Omental fat pad (tissue), 4 donors: Measurements from ENCODE around the gene SFXN5. TPM values are rescaled to one million over a fixed set of nuclear protein-coding genes. Genes with fewer than 3 reads are reported as not detected.

Experiments used
- ATAC-seq: fragments of 150-250 bp; one replicate; pipeline ENCODE4 v1.9.1; 2016; ENCODE audit warnings: mild to moderate bottlenecking, moderate library complexity; ENCODE audit not compliant: low FRiP score
- DNase-seq: peaks from one replicate; pipeline ENCODE4 v3.0.0-alpha.2; 2019; ENCODE audit warnings: low spot score
- total RNA-seq, 4 donors: library from RNA; depleted of rRNA; stranded (reverse); fragments of >200 nt; gene quantifications; one replicate each; pipeline ENCODE4 v1.1.0, GENCODE V29; 2016
- TF ChIP-seq, protein P1 (sequence below), 3 donors: fragments of 450-650 bp; IDR thresholded peaks; one replicate each; pipeline ENCODE4 v1.5.1; 2016 to 2017; ENCODE audit warnings: antibody characterized with exemption in 3 of 3, mild to moderate bottlenecking in 3 of 3, moderate library complexity in 2 of 3

SFXN5 gene
- total RNA-seq, 4 donors from 2014 or later = 5.1 to 15.6 (median 9.4) TPM

DNA sequence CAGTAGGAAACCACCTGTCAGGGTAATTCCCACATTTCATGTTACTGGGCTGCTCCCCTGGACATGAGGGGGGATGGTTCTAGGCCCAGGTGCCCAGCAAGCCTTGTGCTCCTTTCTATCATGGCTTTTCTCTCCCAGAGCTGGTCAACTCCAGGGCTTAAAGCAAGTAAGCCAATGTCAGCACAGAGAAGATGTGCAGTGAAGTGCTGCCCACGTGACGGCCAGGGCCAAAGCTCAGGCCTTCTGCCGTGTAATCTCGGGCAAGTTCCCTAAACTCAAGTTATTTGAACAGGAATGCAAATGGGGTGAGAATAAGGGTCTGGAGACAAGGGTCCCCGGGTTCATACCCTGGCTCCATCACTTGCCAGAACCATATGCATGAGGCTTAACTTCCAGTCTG lies 16.5 kb downstream of the SFXN5 start:
- TF ChIP-seq, protein P1, sequence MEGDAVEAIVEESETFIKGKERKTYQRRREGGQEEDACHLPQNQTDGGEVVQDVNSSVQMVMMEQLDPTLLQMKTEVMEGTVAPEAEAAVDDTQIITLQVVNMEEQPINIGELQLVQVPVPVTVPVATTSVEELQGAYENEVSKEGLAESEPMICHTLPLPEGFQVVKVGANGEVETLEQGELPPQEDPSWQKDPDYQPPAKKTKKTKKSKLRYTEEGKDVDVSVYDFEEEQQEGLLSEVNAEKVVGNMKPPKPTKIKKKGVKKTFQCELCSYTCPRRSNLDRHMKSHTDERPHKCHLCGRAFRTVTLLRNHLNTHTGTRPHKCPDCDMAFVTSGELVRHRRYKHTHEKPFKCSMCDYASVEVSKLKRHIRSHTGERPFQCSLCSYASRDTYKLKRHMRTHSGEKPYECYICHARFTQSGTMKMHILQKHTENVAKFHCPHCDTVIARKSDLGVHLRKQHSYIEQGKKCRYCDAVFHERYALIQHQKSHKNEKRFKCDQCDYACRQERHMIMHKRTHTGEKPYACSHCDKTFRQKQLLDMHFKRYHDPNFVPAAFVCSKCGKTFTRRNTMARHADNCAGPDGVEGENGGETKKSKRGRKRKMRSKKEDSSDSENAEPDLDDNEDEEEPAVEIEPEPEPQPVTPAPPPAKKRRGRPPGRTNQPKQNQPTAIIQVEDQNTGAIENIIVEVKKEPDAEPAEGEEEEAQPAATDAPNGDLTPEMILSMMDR (IDR thresholded peaks at IDR 0.05) = no peak
- DNase-seq (no peak), ATAC-seq (no peak)

DNA sequence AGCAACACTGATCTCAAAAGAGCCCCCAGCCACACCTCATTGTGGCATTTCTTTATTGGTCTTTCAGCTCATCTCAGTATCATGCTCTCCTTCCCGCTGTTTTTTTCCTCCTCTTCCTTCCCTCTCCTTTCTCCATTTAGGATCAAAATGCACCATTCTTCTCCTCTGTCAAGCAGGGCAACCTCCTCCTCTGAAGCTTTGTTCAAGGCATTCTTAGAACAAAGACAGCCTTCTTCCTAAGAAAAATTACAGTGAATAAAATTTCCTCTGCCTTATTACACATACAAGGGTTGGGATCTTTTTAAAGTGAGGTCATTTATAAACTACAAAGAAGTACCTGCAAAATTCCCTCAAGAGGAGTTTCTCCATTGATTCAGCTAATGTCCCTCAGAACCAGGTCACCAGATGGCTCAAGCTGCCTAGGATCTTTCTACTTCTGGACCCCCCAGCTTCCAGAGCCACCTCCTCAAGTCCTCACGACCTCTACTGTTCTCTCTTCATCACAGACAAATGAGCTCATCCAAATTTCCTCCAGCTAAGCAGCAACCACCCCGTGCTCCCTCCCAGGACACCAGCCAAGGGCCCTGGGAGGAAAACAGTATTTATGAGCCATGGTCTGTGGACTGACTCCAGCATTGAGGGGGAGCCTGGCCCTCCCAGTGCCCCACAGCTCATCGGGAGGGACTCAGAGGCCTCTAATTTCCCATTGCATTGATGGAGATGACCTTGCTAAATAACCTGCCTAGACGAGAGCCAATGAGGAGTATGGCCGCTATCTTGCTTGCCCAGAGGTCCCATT lies 18.0 kb downstream of the SFXN5 start:
- DNase-seq = no peak
- TF ChIP-seq, protein P1 (IDR thresholded peaks at IDR 0.05) = no peak
- ATAC-seq = no peak

DNA sequence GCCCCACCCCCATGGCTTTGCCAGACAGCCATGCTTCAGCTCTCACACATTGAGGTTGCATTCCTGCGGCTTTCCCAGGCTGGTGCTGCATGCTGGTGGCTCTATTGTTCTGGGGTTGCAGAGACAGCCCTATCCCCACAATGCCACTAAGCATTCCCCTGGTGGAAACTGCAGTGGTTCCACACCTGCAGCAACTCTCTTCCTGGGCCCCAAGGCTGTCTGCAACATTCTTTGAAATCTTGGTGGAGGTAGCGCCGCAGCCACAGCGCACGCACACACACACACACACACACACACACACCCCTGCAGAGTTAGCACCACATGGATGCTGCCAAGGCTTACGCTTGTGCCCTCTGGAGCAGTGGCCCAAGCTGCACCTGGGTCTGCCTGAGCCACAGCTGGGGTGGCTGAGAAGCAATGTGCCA lies 21.4 kb downstream of the SFXN5 start:
- TF ChIP-seq, protein P1 (IDR thresholded peaks at IDR 0.05) = no peak

DNA sequence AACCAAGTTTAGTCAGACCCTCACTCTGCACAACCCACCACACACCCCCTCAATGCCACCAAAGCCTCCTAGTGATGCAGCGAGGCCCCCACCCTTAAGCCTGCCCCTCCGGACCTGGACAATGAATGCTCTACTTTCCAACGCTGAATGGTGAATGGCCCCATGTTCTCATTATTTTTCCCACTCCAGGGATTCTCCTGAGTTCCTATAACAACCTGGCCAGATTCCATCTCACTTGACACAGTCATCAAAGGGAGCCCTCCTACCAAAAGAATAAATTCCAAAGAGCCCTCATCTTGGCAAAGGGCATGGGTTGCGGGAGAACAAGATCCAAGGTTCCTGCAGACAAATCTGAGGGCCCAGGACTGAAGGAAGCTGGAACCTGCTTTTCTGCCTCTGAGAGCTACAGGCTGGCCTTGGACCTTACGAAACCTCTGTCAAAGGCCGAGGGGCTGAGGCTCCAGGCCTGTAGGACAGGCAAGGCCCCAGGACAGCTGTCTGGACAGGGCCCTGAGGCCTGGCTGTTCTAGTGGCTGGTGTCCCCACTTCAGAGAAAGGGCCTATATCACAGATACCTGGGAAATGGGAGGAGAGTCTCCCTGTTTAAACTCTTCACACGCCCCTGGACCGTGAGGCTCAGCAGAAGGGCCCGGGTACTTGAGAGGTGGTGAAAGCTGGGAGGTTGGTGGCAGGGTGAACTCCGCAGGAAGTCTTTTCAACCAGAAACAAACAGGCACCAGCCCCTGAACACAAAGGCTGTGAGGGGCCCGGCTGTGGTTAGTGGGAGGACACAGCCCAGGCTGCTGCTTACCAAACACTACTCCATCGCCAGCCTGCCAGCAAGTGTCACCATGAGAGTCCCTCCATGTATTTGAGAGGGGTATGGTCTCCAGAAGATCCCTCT lies 27.3 kb downstream of the SFXN5 start:
- no peak for DNase-seq
- TF ChIP-seq, protein P1 (IDR thresholded peaks at IDR 0.05) = no peak
- no peak for ATAC-seq

More for the DNA sequence above, 21.4 kb downstream of the SFXN5 start:
- ATAC-seq (no peak), DNase-seq (no peak)

DNA sequence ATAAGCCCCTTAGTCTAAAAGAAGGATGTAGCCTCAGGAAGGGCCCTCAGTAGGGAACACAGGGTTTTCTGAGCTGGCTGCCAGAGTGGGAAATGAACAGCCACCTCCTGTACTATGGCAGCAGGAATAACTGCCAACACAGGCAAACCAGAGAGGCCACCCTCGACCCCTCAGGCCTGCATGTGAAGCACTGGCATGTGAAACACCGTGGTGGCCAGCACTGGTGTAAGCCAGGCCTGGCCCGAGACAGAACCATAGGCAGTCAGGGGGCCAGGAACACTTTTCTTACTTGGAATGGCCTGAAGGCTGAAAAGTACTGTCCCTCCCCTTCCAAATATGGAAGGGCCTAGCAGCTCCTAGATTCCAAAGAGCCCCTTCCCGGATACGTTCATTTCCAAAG lies 28.2 kb downstream of the SFXN5 start:
- no peak for ATAC-seq
- no peak for DNase-seq
- TF ChIP-seq, protein P1 (IDR thresholded peaks at IDR 0.05) = no peak

DNA sequence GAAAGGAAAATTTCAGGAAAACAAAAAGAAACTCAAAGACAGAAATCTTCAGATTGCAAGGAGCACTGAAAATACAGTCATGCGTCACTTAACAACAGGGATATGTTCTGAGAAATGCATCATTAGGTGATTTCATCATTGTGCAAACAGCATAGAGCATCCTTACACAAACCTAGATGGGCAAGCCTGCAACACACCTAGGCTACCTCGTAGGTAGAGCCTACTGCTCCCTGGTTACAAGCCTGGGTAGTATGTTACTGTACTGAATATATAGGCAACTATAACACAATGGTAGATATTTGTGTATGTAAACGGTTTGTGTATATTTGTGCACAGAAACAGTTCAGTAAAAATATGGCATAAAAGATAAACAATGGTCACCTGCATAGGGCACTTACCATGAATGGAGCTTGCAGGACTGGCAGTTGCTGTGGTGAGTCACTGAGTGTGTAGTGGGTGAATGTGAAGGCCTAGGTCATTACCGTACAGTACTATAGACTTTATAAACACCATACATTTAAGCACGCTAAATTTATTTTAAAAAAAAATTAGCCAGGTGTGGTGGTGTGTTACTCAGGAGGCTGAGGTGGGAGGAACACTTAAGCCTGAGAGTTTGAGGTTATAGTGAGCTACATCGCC lies 33.4 kb downstream of the SFXN5 start:
- ATAC-seq (no peak), DNase-seq (no peak)
- TF ChIP-seq, protein P1 (IDR thresholded peaks at IDR 0.05) = no peak
